Lower leg skin (tissue), 3 donors: ENCODE data around the gene PRR33.

Experiments
- POLR2A ChIP-seq, 2 donors: fragments of 450-650 bp; IDR thresholded peaks; one replicate each; pipeline ENCODE4 v1.6.1; 2016 to 2017; ENCODE audit warnings: antibody characterized with exemption in 2 of 2, mild to moderate bottlenecking in 1 of 2, moderate library complexity in 1 of 2
- TF ChIP-seq, protein P1 (sequence below), 3 donors: fragments of 450-650 bp; IDR thresholded peaks; one replicate each; pipeline ENCODE4 v1.5.1; 2016; ENCODE audit warnings: antibody characterized with exemption in 3 of 3, mild to moderate bottlenecking in 3 of 3, moderate library complexity in 2 of 3

DNA sequence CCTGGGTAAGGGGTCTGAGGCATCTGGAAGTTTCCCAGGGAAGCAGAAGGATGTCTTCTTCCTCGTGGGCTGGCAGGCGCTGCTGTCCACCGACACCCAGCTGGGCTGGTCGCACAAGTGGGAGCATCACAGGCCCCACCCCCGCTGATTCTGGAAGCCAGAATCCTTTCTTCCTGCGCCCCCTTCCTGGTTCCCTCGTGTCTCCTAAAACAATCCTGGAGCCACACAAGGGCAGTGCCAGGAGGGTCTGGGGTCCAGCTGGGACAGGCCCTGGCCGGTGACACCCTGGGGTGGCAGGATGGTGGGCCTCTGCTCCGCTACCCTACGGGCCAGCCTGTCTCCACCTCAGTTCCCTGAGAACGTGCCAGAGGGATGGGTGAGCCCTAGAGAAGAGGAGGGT, 34.6 kb downstream of the PRR33 start:
- TF ChIP-seq, protein P1, sequence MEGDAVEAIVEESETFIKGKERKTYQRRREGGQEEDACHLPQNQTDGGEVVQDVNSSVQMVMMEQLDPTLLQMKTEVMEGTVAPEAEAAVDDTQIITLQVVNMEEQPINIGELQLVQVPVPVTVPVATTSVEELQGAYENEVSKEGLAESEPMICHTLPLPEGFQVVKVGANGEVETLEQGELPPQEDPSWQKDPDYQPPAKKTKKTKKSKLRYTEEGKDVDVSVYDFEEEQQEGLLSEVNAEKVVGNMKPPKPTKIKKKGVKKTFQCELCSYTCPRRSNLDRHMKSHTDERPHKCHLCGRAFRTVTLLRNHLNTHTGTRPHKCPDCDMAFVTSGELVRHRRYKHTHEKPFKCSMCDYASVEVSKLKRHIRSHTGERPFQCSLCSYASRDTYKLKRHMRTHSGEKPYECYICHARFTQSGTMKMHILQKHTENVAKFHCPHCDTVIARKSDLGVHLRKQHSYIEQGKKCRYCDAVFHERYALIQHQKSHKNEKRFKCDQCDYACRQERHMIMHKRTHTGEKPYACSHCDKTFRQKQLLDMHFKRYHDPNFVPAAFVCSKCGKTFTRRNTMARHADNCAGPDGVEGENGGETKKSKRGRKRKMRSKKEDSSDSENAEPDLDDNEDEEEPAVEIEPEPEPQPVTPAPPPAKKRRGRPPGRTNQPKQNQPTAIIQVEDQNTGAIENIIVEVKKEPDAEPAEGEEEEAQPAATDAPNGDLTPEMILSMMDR (IDR thresholded peaks at IDR 0.05): no peak
- TF ChIP-seq POLR2A (IDR thresholded peaks at IDR 0.05): no peak
